ENCODE measurements around the gene WNT4. TPM values are rescaled to one million over a fixed set of nuclear protein-coding genes. Genes with fewer than 3 reads are reported as not detected.

Gene WNT4
- total RNA-seq, 8 experiments from 2014 or later: 0.41 to 80.1 (median 11.8) TPM

DNA sequence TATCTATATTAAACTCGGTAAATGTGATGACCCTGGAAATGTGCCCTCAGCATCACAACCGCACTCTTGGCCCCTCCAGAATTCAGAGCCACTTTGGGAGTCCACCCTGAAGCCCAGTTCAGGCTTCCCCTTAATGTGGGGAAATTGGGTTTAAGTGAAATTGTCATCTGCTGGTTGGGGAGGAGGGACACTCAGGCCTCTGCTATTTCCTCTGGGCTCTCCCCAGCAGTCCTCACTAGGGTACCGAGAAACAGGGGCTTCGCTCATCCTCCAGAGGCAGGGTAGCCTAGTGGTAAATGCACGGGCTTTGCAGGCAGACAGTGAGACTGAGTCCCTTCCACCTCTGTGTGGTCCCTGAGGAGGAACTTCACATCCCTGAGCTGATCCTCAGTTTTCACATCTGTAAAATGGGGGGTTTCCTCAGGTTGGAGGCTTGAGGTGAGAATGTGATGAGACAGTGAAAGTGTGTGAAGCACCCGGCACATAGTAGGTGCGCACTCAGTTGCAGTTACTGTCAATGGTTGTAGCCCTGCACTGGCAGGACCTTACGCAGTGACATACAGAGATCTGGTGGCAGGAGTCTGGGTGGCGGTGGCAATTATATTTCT, 14.6 kb upstream of the WNT4 start:
- ATAC-seq (replicated peaks in 6 of 8): no peak
- WGBS, 10 experiments: 80 to 94% (median 83%) methylated on average over 1 to 9 of the region's 9 CpGs; no CpG with 5 or more reads in 5 of the 10 experiments
- Histone ChIP-seq H3K27ac (no peak overlapping the region), H3K4me3 (no peak overlapping the region), H3K4me1 (replicated peaks in 1 of 2) (peaks cover 2 to 7% of the 10 kb centered on the region in 2 donors)
- in situ Hi-C loops (cut with MboI; ENCODE audit: low pct_unique_long_range_greater_than_20kb in 2 of 9, low sequenced_read_pairs in 9 of 9, unreplicated experiment in 9 of 9): loop anchor here in 1 of 9 experiments (25.0 kb wide), 1 partner anchor 480 kb away; the partner anchor contains the start of genes C1QA and C1QC

DNA sequence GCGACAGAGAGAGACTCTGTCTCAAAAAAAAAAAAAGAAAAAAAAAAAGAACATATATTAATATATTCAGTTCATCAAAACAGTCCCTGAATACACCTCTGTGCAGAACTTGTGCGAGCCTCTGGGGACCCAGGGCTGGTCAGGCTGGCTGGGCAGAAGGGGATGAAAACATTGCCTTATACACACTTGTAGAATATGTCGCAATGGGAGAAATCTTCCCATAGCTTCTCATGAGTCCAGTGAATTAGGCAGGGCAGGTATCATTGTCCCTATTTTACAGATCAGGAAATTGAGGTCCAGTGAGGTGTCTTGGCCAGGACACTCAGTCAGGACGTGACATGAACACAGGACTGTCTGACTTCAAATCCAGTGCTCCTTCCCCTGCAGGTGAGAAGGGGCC, 12.6 kb upstream of the WNT4 start:
- Histone ChIP-seq H3K27ac (no peak overlapping the region), H3K4me1 (replicated peaks in 1 of 2) (peaks cover 6 to 7% of the 10 kb centered on the region in 2 donors), H3K4me3 (no peak overlapping the region)
- 83 to 100% (median 100%) methylated on average over 1 to 2 of the region's 4 CpGs; no CpG with 5 or more reads in 4 of the 10 experiments for WGBS, 10 experiments
- ATAC-seq (replicated peaks in 6 of 8): no peak
- in situ Hi-C loops (cut with MboI; ENCODE audit: low pct_unique_long_range_greater_than_20kb in 2 of 9, low sequenced_read_pairs in 9 of 9, unreplicated experiment in 9 of 9): loop anchor here in 1 of 9 experiments (25.0 kb wide), 1 partner anchor 482 kb away; the partner anchor contains the start of genes C1QA and C1QC

DNA sequence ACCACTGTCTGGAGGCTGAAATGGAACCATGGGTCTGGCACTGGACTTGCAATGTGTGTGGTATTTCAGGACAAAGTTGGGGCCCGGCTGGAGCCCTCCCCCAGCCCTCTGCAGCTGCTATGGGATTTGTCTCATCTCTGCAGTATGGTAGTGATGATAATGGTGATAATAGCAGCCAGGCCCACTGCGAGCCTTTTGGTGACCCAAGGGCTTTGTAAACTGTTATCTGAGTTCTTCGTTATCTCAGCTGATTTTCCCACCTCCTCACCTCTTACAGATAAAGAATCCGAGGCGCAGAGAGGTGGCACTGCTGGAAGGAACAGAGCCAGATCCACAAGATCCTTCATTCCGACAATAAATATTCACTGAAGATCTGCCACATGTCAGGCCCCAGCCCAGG, 11.7 kb upstream of the WNT4 start:
- 33 to 92% (median 83%) methylated on average over 2 to 6 of the region's 6 CpGs; no CpG with 5 or more reads in 5 of the 10 experiments for WGBS, 10 experiments
- H3K4me1 ChIP-seq (replicated peaks in 1 of 2): peaks cover 6 to 7% of the 10 kb centered on the region in 2 donors
- no peak overlapping the region for H3K27ac ChIP-seq
- ATAC-seq (replicated peaks in 6 of 8): peak in 1 of 8 experiments; percentile 21
- H3K4me3 ChIP-seq: no peak overlapping the region
- in situ Hi-C loops (cut with MboI; ENCODE audit: low pct_unique_long_range_greater_than_20kb in 2 of 9, low sequenced_read_pairs in 9 of 9, unreplicated experiment in 9 of 9): loop anchor here in 1 of 9 experiments (25.0 kb wide), 1 partner anchor 483 kb away; the partner anchor contains the start of genes C1QA and C1QC

- peak in 3 of 8 experiments; percentile 13 to 34 (median 32) for ATAC-seq (replicated peaks in 6 of 8)
- WGBS, 10 experiments: 40 to 100% (median 79%) methylated on average over 1 to 7 of the region's 25 CpGs; no CpG with 5 or more reads in 3 of the 10 experiments
- in situ Hi-C loops (cut with MboI; ENCODE audit: low pct_unique_long_range_greater_than_20kb in 2 of 9, low sequenced_read_pairs in 9 of 9, unreplicated experiment in 9 of 9): loop anchor here in 1 of 9 experiments (25.0 kb wide), 1 partner anchor 483 kb away; the partner anchor contains the start of genes C1QA and C1QC
Observed at GRCh38 chr1:22153660-22154437, 11.0 kb upstream of the WNT4 start.

DNA sequence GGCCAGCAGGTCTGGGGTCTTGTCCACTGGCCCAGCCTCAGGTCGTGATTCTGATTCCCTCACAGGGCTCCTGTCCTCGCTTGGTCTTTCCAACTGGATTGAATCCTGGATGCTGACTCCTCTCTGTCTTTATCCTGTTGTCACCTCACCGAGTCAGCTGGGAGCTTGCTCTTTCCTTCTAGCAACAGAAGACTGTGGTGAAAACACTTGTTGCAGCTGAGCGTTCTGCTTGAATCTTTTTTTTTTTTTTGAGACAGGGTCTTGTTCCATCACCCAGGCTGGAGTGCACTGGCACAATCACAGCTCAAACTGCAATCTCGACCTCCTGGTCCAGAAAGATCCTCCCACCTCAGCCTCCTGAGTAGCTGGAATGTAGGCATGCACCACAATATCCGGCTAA, 8.0 kb upstream of the WNT4 start:
- no peak overlapping the region for H3K4me3 ChIP-seq
- in situ Hi-C loops (cut with MboI; ENCODE audit: low pct_unique_long_range_greater_than_20kb in 2 of 9, low sequenced_read_pairs in 9 of 9, unreplicated experiment in 9 of 9): loop anchor here in 1 of 9 experiments (25.0 kb wide), 1 partner anchor 486 kb away; the partner anchor contains the start of genes C1QA and C1QC
- ATAC-seq (replicated peaks in 6 of 8): no peak
- no peak overlapping the region for H3K27ac ChIP-seq
- WGBS, 10 experiments: 0 to 96% (median 62%) methylated on average over 1 to 6 of the region's 6 CpGs; no CpG with 5 or more reads in 2 of the 10 experiments
- peaks cover 6 to 7% of the 10 kb centered on the region in 2 donors for H3K4me1 ChIP-seq (replicated peaks in 1 of 2)

More at GRCh38 chr1:22153660-22154437, 11.0 kb upstream of the WNT4 start:
- Histone ChIP-seq H3K4me1 (replicated peaks in 1 of 2) (peaks cover 6 to 7% of the 10 kb centered on the region in 2 donors), H3K4me3 (no peak overlapping the region), H3K27ac (no peak overlapping the region)

DNA sequence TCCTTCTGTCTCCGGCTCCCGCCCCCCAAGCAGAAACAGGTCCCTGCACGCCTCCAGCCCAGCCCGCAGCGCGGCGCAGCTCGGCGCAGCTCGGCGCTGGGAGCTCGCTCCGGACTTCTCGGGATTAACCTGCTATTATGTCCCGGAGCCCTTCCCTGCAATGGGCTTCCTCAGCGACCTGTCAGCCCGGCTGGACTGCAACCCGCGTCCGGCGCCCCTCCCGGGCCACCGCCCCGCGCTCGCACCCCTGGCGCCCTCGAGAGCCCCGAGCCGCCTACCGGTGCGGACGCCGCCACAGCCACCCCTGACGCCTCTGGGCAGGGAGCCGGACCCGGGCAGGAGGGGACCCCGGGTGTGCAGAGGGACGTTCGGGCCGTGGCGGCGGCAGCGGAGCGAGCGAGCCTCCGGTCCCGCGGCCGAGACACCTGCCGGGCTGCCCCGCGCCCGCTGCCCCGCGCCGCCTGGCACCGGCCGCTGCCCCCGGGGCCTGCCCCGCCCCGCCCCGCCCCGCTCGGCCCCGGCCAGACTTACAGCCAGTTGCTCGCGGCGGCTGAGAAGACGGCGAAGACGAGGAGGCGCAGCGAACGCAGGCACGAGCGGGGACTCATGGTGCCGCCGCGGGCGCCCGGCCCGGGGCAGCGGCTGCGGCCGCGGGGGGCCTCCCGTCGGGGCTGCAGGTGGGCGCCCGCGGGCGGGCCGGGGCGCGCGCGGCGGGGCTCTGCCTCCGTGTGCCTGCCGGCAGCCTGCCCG, 407 bp downstream of the WNT4 start:
- Histone ChIP-seq H3K4me3 (peak overlapping the region; percentile 55 to 88 (median 60)), H3K4me1 (replicated peaks in 1 of 2) (peaks cover 14 to 24% of the 10 kb centered on the region in 2 donors), H3K27ac (peak overlapping the region; percentile 0 to 75)
- peak; percentile 30 to 54 (median 49) for ATAC-seq (replicated peaks in 6 of 8)
- WGBS, 10 experiments: 0 to 2% (median 0%) methylated on average over 4 to 11 of the region's 102 CpGs; no CpG with 5 or more reads in 7 of the 10 experiments
- in situ Hi-C loops (cut with MboI; ENCODE audit: low pct_unique_long_range_greater_than_20kb in 2 of 9, low sequenced_read_pairs in 9 of 9, unreplicated experiment in 9 of 9): loop anchor here in 3 of 9 experiments (25.0 kb wide), 1 partner anchor 495 kb away; the partner anchor contains the start of genes C1QA (in 3 of the 3) and C1QC (in 3 of the 3)

- peak overlapping the region; percentile 17 to 75 for H3K27ac ChIP-seq
- peaks cover 21 to 31% of the 10 kb centered on the region in 2 donors for H3K4me1 ChIP-seq (replicated peaks in 1 of 2)
- WGBS, 10 experiments: 2 to 20% (median 7%) methylated on average over 1 to 11 of the region's 28 CpGs; no CpG with 5 or more reads in 2 of the 10 experiments
- in situ Hi-C loops (cut with MboI; ENCODE audit: low pct_unique_long_range_greater_than_20kb in 2 of 9, low sequenced_read_pairs in 9 of 9, unreplicated experiment in 9 of 9): loop anchor here in 3 of 9 experiments (25.0 kb wide), 1 partner anchor 496 kb away; the partner anchor contains the start of genes C1QA (in 3 of the 3) and C1QC (in 3 of the 3)
- peak in 5 of 8 experiments; percentile 49 to 61 (median 57) for ATAC-seq (replicated peaks in 6 of 8)
- H3K4me3 ChIP-seq: peak overlapping the region; percentile 55 to 88 (median 60)
Observed at GRCh38 chr1:22141554-22142314, 1.2 kb downstream of the WNT4 start.

GRCh38 chr1:22140694-22141093, 2.2 kb downstream of the WNT4 start:
- peaks cover 24 to 33% of the 10 kb centered on the region in 2 donors for H3K4me1 ChIP-seq (replicated peaks in 1 of 2)
- in situ Hi-C loops (cut with MboI; ENCODE audit: low pct_unique_long_range_greater_than_20kb in 2 of 9, low sequenced_read_pairs in 9 of 9, unreplicated experiment in 9 of 9): loop anchor here in 3 of 9 experiments (25.0 kb wide), 1 partner anchor 497 kb away; the partner anchor contains the start of genes C1QA (in 3 of the 3) and C1QC (in 3 of the 3)
- no peak for ATAC-seq (replicated peaks in 6 of 8)
- peak overlapping the region in 1 of 5 donors; percentile 55 for H3K4me3 ChIP-seq
- 66 to 90% (median 86%) methylated on average over 2 to 5 of the region's 5 CpGs; no CpG with 5 or more reads in 6 of the 10 experiments for WGBS, 10 experiments
- peak overlapping the region in 1 of 2 donors; percentile 75 for H3K27ac ChIP-seq

DNA sequence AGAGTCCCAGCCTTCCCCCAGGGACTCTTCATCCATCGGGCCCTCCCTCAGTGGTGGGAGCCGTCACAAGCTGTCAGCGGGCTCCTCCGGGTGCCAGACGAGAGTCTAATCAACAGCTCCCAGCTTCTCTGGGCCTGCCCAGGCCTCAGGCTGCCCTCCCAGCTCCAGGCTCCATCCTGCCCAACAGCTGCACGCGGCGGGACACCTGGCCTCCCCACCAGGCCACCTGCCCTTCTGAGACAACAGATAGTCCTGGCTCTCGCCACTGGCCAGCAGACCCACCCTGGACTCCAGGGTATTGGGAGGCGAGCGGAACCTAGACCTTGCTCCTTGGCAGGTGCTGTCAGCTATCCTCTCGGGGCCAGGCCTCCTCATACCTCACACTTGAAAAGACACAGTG, 3.1 kb downstream of the WNT4 start:
- 40 to 100% (median 83%) methylated on average over 1 to 12 of the region's 12 CpGs; no CpG with 5 or more reads in 3 of the 10 experiments for WGBS, 10 experiments
- Histone ChIP-seq H3K4me3 (no peak overlapping the region), H3K27ac (no peak overlapping the region), H3K4me1 (replicated peaks in 1 of 2) (peaks cover 24 to 33% of the 10 kb centered on the region in 2 donors)
- in situ Hi-C loops (cut with MboI; ENCODE audit: low pct_unique_long_range_greater_than_20kb in 2 of 9, low sequenced_read_pairs in 9 of 9, unreplicated experiment in 9 of 9): loop anchor here in 8 of 9 experiments (10.0 to 25.0 kb wide), 2 partner anchors 275 to 497 kb away; partner anchors contain the start of genes C1QA (in 3 of the 8) and C1QC (in 3 of the 8)
- no peak for ATAC-seq (replicated peaks in 6 of 8)

DNA sequence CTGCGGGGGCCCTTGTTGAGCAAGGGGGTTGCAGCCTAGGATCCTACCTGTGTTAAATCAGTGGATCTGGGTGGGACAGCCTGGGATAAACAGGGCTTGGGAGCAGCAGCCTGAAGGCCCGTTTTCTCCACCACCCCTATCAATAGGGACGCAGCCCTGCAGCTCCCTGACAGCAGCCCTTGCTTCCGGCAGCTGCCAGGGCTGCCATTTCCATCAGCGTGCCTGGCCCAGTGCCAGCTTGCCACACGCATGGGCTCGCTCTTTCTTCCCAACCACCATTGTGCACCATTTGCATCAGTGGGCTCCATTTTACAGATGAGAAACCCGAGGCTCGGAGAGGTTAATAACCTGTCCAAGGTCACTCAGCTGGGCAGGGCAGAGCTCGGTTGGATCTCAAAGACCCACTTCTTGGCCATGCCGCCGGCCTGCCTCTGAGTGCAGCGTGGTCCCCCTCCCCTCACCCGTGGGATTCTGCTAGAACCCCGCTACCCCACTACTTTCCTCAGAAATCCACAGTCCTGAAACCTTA, 3.8 kb downstream of the WNT4 start:
- Histone ChIP-seq H3K4me1 (replicated peaks in 1 of 2) (peaks cover 27 to 33% of the 10 kb centered on the region in 2 donors), H3K4me3 (no peak overlapping the region), H3K27ac (no peak overlapping the region)
- no peak for ATAC-seq (replicated peaks in 6 of 8)
- in situ Hi-C loops (cut with MboI; ENCODE audit: low pct_unique_long_range_greater_than_20kb in 2 of 9, low sequenced_read_pairs in 9 of 9, unreplicated experiment in 9 of 9): loop anchor here in 8 of 9 experiments (10.0 to 25.0 kb wide), 2 partner anchors 276 to 498 kb away; partner anchors contain the start of genes C1QA (in 3 of the 8) and C1QC (in 3 of the 8)
- 37 to 97% (median 87%) methylated on average over 2 to 7 of the region's 15 CpGs; no CpG with 5 or more reads in 3 of the 10 experiments for WGBS, 10 experiments
